Measurements from ENCODE around the gene BRD4.

Gene BRD4

GRCh38 chr19:15313649-15314279 is 18.6 kb downstream of the BRD4 start:
- DNase-seq (ENCODE audit: low read depth) = no peak

- no peak for DNase-seq (ENCODE audit: low read depth)
Observed at GRCh38 chr19:15307169-15307568, 25.2 kb downstream of the BRD4 start.

- DNase-seq (ENCODE audit: low read depth) = no peak
Observed at GRCh38 chr19:15305582-15306334, 26.6 kb downstream of the BRD4 start.

- no peak for DNase-seq (ENCODE audit: low read depth)
Observed at GRCh38 chr19:15304140-15304705, 28.1 kb downstream of the BRD4 start.

- no peak for DNase-seq (ENCODE audit: low read depth)
Observed at GRCh38 chr19:15303105-15303780, 29.1 kb downstream of the BRD4 start.

GRCh38 chr19:15300533-15301197 is 31.7 kb downstream of the BRD4 start:
- peak; percentile 85 for DNase-seq (ENCODE audit: low read depth)

GRCh38 chr19:15299568-15300409 is 32.5 kb downstream of the BRD4 start:
- DNase-seq (ENCODE audit: low read depth) = peak; percentile 78

GRCh38 chr19:15298847-15299567 is 33.3 kb downstream of the BRD4 start:
- no peak for DNase-seq (ENCODE audit: low read depth)

GRCh38 chr19:15297416-15298224 is 34.7 kb downstream of the BRD4 start:
- DNase-seq (ENCODE audit: low read depth) = no peak

GRCh38 chr19:15296841-15297415 is 35.4 kb downstream of the BRD4 start:
- DNase-seq (ENCODE audit: low read depth) = no peak

GRCh38 chr19:15296353-15296752 is 36.0 kb downstream of the BRD4 start:
- no peak for DNase-seq (ENCODE audit: low read depth)

- no peak for DNase-seq (ENCODE audit: low read depth)
Observed at GRCh38 chr19:15294561-15294990, 37.8 kb downstream of the BRD4 start.

- no peak for DNase-seq (ENCODE audit: low read depth)
Observed at GRCh38 chr19:15293781-15294491, 38.4 kb downstream of the BRD4 start.

GRCh38 chr19:15292847-15293582 is 39.3 kb downstream of the BRD4 start:
- DNase-seq (ENCODE audit: low read depth) = no peak

- no peak for DNase-seq (ENCODE audit: low read depth)
Observed at GRCh38 chr19:15292140-15292539, 40.2 kb downstream of the BRD4 start.

GRCh38 chr19:15291548-15292021 is 40.8 kb downstream of the BRD4 start:
- no peak for DNase-seq (ENCODE audit: low read depth)

- DNase-seq (ENCODE audit: low read depth) = no peak
Observed at GRCh38 chr19:15291089-15291488, 41.2 kb downstream of the BRD4 start.

GRCh38 chr19:15290166-15290565 is 42.2 kb downstream of the BRD4 start:
- no peak for DNase-seq (ENCODE audit: low read depth)

Data from GM04504 (cell line).